NCI-H2081 treated with DMSO at 0.1 percent for 48 hours (cell line): ENCODE results near the gene ARPP19.
"Not testable (repeated sequence)": the region's sequence is repeated elsewhere in the genome, so short reads cannot be mapped to it uniquely, and the experiment has no call there.

Experiments
- DNase-seq: peaks from one replicate; lab custom pipeline; 2025; lab: John Stamatoyannopoulos, UW

ARPP19 gene

DNA sequence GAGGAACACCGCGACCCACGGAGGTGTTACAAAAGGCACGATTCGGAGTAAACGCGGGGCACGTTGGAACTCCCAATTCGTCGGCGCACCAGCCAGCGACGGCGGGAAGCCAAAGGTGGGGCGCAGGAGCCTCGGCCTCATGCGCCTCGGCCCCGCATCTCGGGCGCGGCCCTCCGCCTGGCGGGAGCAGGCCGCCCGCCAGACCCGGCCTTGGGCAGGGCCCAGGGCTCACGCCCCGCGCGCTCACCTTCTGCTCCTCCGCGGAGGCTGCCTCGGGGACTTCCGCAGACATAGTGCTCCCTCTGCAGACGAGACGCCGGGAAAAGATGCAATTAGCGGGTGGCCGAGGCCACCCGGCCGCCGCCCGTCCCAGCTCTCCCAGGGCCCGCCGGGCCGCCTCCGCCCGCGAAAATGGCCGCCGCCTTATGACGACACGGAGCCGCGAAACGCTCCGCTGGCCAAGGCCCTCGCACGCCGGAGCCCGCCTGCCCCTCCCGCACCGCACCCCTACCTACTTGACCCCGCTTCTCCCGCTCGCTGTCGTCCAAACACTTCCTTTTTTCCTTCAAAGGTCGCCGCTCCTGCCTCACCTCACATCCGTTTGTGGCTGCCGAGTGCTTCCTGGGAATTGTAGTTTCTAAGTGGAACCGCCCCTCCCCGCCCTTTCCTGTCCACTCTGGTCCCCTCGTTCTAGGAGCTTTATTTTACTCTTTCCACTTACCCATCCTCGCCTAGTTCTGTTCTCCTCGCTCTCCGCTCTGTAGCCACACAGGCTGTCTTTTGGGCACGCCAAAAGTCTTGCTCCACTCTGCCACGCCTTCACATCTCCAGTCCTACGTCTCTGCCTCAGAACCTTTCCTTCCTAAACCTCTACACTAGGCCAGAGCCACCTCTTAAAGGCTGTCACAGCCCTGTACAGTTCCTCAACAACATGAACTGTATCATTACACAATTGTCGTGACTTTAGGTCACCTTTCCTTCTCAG, at the start of gene ARPP19:
Gene ARPP19, minus strand, starts transcription at position 430 of the 985 bp plus-strand sequence. Its CDS starts 138 bp downstream, at position 292.
- DNase-seq, result peak; percentile 78

DNA sequence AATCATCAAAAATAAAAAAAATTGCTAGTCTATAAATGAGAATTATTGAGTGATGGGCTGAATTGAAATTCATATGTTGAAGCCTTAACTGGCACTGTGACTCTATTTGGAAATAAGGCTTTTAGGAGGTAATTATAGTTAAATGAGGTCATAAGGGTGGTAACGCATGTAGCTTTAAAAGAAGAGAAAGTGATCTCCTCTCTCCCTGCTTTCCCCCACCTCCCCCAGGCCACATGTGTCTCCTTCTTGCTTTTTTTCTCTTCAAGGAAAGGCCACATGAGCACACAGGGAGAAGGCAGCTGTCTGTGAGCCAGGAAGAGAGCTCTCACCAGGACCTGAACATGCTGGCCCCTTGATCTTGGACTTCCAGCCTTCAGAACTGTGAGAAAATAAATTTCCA, 48.2 kb upstream of the ARPP19 start:
- DNase-seq, result no peak

GRCh38 chr15:52615302-52615701, 46.5 kb upstream of the ARPP19 start:
- no peak for DNase-seq

- DNase-seq, result no peak
Observed at GRCh38 chr15:52609593-52609992, 40.8 kb upstream of the ARPP19 start.

DNA sequence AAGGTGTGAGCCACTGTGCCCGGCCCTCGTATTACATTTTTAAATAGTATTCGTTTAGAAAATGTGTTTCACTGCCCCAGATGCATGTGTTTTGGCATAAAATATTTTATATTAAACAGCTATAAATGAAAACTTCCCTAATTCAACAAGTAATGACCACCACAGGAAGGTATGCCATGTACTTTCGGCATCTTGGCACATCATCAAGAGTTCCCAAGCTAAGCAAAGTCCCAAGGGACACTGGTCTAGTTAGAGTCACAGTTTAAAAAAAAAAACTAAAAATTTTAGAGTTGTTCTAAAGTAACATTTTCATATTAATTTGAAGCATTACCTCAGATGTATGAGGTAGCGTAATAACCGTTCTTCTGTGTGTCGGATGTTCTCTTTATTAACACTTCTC, 15.6 kb upstream of the ARPP19 start:
- no peak for DNase-seq

GRCh38 chr15:52579852-52580251, 11.0 kb upstream of the ARPP19 start:
- DNase-seq, result no peak

- DNase-seq, result no peak
Observed at GRCh38 chr15:52576692-52577091, 7.9 kb upstream of the ARPP19 start.

DNA sequence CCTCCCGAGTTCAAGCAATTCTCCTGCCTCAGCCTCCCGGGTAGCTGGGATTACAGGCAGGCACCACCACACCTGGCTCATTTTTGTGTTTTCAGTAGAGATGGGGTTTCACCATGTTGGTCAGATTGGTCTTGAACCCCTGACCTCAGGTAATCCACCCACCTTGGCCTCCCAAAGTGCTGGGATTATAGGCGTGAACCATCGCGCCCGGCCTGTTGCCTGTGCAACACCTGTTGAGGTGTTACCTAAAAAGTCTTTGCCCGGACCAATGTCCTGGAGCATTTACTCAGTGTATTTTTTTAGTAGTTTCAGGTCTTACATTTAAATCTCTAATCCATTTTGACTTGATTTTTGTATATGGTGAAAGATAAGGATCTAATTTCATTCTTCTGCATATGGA, 6.7 kb upstream of the ARPP19 start:
- not testable (repeated sequence) for DNase-seq

DNA sequence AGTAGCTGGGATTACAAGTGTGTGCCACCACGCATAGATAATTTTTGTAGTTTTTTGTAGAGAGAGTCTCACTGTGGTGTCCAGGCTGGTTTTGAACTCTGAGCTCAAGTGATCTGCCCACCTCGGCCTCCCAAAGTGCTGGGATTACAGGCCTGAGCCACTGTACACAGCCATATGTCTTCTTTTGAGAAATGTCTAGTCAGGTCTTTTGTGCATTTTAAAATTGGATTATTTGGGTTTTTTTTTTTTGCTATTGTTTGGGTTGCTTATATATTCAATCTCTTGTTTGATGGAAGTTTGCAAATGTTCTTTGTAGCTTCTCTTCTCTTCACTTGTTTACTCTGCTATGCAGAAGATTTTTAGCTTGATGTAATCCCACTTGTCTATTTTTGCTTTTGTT, 6.2 kb upstream of the ARPP19 start:
- no peak for DNase-seq

DNA sequence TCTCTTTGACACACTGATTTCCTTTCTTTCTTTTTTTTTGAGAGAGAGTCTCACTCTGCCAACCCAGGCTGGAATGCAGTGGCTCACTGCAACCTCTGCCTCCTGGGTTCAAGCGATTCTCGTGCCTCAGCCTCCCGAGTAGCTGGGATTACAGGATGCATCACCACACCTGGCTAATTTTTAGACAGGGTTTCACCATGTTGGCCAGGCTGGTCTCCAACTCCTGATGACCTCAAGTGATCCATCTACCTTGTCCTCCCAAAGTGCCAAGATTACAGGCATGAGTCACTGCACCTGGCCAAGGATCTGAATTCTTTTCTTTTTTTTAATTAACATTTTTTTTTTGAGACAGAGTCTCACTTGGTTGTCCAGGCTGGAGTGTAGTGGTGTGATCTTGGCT, 5.8 kb upstream of the ARPP19 start:
- not testable (repeated sequence) for DNase-seq

DNA sequence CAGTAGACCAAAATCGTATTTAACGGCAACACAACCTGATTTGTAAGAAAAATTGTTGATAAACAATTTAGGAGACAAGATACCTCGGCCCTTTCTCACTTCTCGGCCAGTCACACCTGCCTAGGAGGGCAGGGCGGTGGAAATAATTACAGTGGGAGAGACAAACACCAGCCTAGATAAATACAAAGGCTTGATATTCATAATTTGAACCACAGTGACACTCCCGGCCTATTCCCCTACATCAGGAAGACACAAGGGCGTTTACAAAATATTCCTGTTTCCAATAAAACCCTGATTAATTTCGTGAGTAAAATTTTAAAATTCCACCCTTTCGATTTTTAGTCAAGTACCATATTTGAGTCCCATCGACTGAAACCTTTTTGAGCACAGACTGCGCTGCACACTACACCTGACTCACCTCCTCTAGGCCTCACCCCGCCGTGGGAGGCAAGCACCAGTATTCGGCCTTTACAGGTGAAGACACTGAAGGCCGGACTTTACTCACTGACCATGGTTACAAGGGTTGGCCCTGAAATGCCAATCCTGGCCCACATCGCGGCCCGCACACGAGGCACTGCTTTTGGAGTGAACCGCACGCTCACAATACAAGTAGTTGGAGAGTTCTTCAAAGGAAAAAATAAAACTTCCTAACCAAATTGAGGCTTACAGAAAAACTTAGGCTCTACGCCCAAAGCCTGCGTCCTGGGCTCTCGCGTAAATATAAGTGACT, 794 bp downstream of the ARPP19 start:
- no peak for DNase-seq

GRCh38 chr15:52566889-52567288, 1.9 kb downstream of the ARPP19 start:
- DNase-seq, result no peak

- not testable (repeated sequence) for DNase-seq
Observed at GRCh38 chr15:52565417-52566358, 3.1 kb downstream of the ARPP19 start.

DNA sequence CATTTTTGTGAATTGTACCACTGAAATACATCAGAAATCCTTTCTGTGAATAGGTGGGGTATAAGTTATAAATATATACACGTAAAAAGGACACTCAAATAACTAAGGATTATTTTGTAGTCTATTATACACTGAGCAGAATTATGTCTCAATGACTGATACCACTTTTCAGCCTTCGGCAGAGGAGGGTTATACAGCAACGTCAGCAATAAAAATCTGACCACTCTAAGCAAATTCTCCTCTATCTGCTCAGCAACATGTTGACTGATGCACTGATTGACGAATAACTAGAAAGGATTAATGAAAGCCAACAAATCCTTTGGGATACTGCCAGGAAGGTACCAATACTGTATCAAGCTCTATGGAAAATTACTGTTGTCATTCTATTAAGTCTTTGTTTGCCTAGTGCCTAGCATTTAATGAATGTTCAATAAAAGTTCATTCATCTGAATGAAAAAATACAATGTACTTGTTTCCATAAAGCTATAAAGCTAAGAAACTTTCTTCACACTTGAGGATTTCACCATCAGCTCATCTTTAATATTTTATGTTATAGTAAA, 5.2 kb downstream of the ARPP19 start:
- DNase-seq, result no peak

DNA sequence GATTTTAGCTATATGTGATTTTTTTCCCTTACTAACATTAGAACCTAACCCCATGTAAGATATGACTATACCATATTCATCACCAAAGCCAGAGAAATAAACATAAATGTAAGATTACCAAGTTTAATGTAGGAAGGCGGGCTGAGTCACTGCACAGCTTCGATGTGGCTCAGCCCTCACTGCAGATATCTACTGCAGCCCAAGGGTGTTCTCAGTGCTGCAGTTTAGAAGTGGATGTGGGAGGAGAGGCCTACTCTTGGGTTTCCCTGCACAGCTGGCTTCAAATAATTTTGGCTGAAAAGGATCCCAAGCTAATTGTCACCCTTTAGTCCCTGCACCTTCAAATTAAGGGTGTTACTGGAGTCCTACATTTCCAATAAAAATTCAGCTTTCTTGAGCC, 9.3 kb downstream of the ARPP19 start:
- no peak for DNase-seq

- no peak for DNase-seq
Observed at GRCh38 chr15:52559022-52559421, 9.8 kb downstream of the ARPP19 start.

- DNase-seq, result no peak
Observed at GRCh38 chr15:52558196-52558595, 10.6 kb downstream of the ARPP19 start.

DNA sequence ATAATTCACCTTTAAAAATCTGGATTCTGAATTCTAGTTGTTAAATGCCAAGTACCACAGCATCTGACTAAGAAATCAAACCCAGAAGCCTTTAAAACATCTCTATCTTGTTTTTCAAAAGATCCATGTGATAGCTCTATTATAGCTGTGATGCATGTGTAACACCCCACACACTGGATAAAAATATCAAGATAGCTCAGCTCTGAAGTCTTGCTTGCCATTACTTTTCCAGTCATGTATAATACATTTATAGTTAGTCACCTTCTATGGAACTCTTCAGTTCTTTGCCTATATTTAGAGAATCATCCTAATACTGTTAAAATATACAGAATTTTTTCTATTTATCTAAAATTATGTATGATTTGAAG, 11.6 kb downstream of the ARPP19 start:
- no peak for DNase-seq

GRCh38 chr15:52556524-52557273, 12.1 kb downstream of the ARPP19 start:
- DNase-seq, result no peak

DNA sequence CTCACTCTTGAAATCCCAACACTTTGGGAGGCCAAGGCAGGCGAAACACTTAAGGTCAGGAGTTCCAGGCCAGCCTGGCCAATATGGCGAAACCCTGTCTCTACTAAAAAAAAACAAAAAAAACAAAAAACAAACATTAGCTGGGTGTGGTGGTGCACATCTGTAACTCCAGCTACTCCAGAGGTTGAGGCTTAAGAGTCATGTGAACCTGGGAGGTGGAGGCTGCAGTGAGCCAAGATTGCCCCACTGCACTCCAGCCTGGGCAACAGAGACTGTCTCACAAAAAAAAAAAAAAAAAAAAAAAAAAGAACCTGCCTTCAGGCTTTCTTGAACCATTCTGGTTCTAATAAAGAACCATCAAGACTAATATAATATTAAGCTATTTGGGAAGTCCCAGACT, 16.5 kb downstream of the ARPP19 start:
- DNase-seq, result no peak

- no peak for DNase-seq
Observed at GRCh38 chr15:52551762-52552161, 17.1 kb downstream of the ARPP19 start.
